ENCODE data around the gene SAXO1.
"Not testable (repeated sequence)": the region's sequence is repeated elsewhere in the genome, so short reads cannot be mapped to it uniquely, and the experiment has no call there.

SAXO1 gene

DNA sequence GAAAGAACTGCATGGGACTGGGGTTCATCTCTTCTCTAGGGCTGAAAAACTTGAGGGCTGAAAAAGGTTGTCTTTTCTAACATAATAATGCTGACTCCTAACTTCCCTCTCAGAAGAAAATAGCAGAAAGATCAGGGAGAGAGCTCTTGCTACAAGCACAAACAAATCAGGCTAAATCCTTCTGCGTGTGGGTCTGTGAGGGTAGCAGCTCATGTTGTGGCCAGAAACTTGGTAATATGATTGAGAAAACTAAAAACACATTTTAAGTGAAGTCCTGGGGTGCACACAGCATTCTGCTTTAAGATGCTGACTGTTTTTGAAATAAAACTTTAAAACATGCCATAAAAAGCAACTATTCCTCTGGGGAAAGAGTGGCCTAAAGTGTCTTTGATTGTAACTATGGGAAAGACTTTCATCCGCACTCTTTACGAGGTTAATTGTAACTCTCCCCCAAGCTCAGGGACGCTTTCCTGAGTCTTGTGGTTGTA is 56.7 kb downstream of the SAXO1 start:
- no peak overlapping the region for H3K4me3 ChIP-seq (ENCODE audit: low read depth, low read length)
- no peak for DNase-seq (ENCODE audit: low read depth)

DNA sequence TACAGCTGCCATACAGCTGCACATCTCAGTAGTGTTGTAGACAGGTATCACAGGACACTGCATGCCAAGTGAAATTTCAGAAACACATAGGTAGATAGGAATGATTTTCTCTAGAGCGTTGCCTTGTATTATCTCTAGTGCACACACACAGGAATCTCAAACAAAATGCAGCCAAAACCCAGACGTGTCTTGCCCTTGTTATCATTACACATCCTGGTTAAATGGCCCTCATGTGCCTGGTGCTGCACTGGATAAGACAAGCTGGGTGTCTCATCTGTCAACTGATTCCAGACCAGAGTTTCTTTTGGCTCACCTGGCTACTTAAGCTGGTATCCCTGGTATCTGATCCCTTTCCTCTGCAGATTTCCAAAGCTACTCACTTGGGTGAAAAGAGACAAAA is 59.7 kb downstream of the SAXO1 start:
- H3K4me3 ChIP-seq (ENCODE audit: low read depth, low read length), result no peak overlapping the region
- DNase-seq (ENCODE audit: low read depth), result no peak

DNA sequence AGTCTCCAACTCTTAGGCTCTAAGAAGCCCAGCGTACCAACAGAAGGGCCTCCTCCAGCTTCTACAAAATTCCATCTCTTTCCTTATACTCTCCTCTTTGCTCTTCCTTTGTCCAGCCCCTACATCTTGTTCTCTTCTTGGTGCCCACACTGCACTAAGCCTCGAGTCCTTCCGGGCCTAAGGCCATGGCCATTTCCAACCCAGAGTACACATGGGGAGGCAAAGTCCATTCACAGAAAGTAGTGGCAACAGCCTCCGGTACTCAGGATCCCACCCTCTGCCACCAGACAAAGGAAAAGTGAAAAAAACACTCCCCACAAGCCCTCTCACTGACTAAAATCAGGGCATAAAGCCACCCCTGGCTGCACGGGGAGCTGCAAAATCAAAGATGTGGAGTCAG is 60.3 kb downstream of the SAXO1 start:
- no peak for DNase-seq (ENCODE audit: low read depth)

DNA sequence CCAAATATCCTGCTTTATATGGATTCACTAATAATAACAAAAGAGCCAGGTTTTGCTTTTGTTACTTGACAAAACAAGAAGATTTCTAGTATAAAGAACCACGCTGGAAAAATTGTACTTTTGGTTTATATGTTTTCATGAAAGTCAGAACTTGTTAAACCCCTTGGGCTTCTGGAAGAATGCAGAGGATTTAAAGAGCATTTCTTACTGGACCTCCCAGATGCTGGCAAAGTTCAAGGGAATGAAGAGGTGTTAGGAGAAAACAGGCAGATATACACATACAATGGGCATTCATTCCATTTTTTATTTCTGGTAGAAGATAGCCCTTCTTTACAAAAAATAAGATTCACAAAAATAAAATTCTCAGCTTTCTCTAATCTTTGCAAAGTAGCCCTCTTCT is 61.1 kb downstream of the SAXO1 start:
- no peak for DNase-seq (ENCODE audit: low read depth)
- no peak overlapping the region for H3K4me3 ChIP-seq (ENCODE audit: low read depth, low read length)

More for the DNA sequence above, 60.3 kb downstream of the SAXO1 start:
- H3K4me3 ChIP-seq (ENCODE audit: low read depth, low read length), result no peak overlapping the region

DNA sequence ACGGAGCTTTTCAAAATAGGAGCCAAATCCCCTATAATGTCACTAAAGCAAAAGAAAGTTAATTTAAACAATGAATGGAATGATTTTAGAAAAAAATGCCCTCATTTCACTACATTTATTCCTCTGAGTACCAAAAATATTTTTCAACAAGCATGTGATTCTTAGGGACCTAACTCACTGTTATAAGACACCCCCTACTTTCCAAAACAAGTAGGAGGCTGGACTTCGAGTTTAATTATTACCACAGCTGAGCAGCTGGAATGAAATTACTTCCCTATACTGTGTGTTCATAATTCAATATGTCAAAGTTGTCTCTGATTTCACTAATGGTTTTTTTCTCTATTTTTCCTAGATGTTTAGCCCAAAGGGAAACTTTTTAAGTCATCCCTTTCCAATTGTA is 61.6 kb downstream of the SAXO1 start:
- DNase-seq (ENCODE audit: low read depth), result no peak
- no peak overlapping the region for H3K4me3 ChIP-seq (ENCODE audit: low read depth, low read length)

DNA sequence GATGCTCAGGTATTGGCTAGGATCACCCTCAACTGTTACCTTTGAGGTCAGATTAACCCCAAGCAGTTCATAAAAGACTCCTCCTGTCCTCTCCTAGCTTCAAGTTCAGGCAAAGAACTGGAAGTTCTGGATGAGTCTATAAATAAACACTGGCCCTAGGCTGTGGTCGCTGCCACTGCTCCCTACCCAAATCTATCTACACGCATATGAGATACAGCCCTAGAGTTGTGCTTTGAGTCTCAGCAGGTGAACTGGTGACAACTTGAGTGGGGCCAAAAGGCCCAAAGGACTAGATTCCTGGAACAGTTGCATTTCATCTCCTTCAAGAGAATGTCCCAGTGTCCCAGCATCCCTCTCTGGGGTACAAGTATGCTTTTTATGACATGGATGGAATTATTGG is 62.6 kb downstream of the SAXO1 start:
- no peak overlapping the region for H3K4me3 ChIP-seq (ENCODE audit: low read depth, low read length)
- no peak for DNase-seq (ENCODE audit: low read depth)

DNA sequence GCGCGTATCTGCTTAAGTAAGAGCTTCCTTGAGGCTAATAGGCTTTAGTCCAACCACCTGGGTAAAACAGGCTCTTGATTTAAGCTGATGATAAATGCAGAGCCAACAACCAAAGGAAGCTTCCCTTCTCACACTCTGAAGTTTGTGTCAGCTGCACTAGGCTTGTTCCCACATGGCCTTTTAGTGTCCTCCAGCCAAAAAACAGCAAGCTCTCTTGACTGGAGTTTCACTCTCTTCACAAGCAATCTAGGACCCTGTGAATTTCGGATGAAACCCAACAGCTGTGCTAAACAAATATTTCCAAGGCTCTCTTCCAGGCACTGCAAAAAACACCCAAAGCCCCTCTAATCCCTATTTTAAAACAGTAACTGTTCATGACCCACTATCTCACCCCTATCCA is 63.9 kb downstream of the SAXO1 start:
- DNase-seq (ENCODE audit: low read depth), result no peak
- H3K4me3 ChIP-seq (ENCODE audit: low read depth, low read length), result no peak overlapping the region

DNA sequence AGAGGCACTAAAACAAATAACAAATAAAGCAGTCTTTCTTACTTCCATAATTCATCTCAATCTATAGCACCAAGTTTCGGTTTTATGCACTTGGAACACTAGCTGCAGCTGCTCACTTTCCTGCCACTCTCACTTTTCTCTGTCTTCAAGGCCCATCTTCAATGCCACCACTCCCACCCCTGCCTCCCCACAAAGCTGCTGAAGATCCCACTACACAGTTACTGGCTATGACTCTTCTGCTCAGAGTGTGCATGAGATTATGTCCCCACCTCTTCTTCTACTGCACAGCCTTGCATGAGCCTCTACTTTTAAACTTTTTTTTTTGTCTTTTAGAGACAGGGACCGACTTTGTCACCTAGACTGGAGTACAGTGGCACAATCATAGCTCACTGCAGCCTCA is 77.4 kb downstream of the SAXO1 start:
- H3K4me3 ChIP-seq (ENCODE audit: low read depth, low read length), result no peak overlapping the region
- no peak for DNase-seq (ENCODE audit: low read depth)

DNA sequence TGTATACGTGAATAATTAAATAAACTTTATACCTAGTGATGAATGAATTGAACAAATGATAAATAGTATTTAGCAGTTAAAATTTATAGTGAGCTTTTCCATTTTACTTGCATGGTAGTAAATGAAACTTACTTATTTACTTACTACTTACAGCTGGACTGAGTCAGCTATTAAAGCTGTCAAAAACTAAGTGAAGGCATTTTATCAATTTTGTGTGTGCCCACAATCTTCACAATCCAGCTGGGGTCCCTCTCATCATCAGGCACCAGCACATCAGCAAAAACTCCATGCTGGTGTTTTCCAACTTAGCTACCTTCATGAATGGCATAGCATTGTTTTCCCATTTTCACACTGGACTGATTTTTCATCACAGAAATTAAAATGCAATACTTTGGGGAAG is 81.1 kb downstream of the SAXO1 start:
- DNase-seq (ENCODE audit: low read depth), result no peak
- H3K4me3 ChIP-seq (ENCODE audit: low read depth, low read length), result no peak overlapping the region

DNA sequence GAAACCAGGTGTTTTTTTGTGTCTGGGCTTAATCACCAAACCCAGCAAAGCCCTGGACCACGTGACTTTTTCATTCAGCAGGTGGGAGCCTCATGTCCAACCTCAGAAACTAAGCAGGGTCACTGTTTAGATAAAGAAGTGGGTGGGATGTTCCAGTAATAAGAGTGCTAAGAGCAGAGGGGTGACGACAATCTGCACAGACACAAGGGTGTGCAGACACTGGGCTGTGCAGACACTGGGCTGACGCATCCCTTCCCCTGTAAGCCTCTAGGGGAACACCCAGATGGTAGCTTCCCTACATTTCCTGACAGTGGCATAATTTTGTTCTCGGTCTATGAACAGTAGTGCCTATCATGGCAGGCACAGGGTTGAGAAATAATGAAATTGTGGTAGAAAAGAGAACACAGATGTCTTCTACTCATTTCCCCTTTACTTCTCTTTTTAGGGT is 85.1 kb downstream of the SAXO1 start:
- no peak for DNase-seq (ENCODE audit: low read depth)
- H3K4me3 ChIP-seq (ENCODE audit: low read depth, low read length), result no peak overlapping the region

DNA sequence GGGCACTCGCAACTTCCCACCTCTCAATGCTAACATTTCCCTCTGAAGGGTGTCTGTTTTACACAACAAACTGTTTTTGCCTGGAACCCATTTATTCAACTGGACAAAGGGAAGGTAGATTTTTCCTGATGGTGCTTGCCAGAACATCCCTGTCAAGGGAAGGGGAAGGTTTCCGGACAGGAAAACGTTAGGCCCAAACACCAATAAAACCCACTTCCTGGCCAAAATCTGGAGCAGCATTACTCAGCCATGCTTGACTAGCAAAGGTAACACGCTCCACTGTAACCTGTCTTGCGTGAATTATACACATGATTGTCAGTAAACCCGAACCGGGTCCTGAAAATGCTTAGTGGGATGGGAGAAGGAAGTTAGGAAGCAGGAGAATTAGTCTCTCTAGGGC is 90.2 kb downstream of the SAXO1 start:
- DNase-seq (ENCODE audit: low read depth), result no peak
- H3K4me3 ChIP-seq (ENCODE audit: low read depth, low read length), result no peak overlapping the region

DNA sequence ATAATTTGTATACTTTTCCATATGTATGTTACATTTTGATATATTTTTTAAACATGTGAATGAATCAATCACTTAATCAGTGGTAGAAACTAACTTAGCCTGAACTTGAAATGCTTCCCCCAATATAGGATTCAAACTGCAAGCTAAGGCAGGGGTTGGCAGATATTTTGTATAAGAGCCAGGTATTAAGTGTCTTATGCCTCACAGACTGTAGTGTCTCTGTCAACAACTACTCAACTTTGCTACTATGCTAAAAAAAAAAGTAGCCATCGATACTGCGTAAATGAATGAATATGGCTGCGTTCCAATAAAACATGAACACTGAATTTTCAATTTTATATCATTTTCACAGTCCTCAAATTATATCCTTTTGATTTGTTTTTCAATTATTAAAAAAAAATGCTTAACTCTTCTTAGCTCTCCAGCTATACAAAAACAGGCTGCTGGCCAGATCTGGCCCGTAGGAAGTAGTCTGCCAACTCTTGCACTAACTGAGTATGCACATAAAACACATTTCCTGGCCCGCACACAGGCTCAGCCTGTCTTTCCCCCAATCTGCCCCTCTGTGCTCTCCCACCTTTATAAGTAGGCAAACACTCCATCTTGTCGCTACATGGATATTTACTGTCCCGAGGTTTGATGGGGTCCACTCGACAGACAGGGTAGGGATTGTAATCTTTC is 91.8 kb downstream of the SAXO1 start:
- no peak for DNase-seq (ENCODE audit: low read depth)
- no peak overlapping the region for H3K4me3 ChIP-seq (ENCODE audit: low read depth, low read length)

DNA sequence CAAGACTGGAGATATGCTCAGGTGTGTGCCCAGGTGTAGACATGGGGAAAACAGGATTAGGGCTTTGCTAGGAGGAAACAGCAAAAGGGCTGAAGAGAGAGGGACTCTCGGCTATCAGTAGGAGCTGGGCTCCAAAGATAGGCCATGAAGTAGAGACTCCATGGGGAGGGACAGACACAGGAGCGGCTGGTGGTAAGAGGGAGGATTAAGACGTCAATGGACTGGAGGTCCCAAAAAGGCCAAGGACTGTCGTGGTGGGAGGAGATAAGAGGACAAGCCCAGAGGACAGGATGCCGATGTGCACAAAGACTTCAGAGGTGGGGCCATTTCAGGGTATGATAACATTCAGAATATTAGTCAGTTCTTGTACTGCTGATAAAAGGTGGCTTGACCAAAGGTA is 93.1 kb downstream of the SAXO1 start:
- no peak for DNase-seq (ENCODE audit: low read depth)
- no peak overlapping the region for H3K4me3 ChIP-seq (ENCODE audit: low read depth, low read length)

DNA sequence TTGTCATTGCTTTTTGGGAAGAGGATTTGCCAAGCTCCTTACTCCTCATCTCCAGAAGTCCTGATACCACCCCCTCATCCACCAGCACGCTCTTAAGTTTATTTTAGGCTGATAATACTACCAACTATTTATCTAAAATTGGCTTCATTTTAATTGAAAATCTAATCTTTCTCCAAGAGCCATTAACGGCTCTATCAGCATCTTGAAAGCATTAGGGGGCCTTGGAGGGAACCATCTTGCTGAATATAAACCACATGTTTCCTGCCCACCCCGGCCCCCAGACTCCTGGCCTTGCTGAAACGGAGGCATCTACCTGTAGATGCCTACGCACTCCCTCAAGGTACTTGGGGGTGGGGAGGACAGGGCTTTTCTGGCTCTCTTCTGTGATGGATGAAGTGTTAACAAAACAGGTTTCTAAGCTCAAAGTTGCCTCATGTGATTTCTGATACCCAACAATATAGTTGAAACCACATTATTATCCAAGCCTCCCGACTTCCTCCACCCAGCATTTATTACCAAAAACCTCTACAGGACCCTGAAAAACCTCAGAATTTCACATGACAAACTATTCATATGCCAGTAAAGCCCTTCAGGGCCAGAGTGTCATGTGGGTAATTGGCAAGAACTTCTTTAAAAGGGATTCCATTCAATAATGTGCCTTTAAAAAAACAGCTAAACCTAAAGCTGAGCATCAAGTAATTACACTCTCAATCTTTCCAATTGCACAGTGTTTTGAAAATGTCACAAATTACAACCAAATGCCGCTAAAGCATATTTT is 96.7 kb downstream of the SAXO1 start:
- no peak for DNase-seq (ENCODE audit: low read depth)
- H3K4me3 ChIP-seq (ENCODE audit: low read depth, low read length), result no peak overlapping the region

DNA sequence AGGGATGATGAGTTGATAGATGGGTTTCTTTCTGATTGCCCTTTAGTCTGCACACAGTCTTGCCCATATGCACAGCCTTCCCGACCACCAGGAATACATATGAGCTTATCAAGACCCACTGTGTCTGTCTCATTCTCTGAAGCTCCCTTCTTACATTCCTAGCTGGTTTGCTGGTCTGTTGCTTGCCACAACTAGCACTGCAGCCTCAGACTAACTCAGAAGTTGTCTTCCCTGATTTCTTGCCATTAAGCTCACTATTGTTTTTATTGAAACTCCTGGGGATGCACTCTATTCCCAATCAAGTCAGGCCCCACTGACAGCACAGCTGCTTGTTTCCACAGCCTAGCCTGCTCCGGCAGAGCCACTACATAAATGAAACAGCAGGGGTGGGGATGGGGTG is 97.5 kb downstream of the SAXO1 start:
- H3K4me3 ChIP-seq (ENCODE audit: low read depth, low read length), result no peak overlapping the region
- DNase-seq (ENCODE audit: low read depth), result no peak

DNA sequence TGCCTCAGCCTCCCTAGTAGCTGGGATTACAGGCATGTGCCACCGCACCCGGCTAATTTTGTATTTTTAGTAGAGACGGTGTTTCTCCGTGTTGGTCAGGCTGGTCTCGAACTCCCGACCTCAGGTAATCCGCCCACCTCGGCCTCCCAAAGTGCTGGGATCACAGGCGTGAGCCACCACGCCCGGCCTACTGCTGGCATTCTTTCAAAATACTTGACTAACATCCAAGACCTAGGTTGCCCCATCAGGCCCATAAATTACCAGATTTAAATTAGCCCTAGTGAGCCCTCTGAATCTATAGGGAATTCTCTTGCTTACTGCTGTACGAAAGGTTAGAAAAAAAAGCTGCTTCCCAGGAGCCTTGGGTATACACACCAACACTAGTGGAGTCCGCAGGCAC is 102.4 kb downstream of the SAXO1 start:
- not testable (repeated sequence) for DNase-seq (ENCODE audit: low read depth)

DNA sequence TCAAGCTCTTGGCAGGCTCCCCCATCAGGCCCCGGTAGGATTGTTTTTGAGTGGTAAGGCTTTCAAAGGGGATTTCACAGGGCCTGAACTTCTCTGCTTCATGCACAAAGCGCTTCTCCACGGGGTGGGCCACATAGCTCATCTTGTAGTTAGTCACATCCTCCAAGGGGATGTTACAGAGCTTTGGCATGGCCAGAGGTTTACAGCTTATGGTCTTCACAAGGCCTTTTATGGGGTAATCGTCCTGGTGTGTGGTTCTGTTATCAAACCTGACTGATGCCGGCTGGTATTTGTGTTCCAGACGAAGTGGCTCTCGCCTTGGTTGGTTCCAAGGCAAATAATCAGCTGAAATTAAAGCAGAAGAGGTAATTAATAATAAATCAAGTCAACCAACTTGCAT is 104.3 kb downstream of the SAXO1 start:
- H3K4me3 ChIP-seq (ENCODE audit: low read depth, low read length), result no peak overlapping the region
- DNase-seq (ENCODE audit: low read depth), result peak; percentile 46

More for the DNA sequence above, 102.4 kb downstream of the SAXO1 start:
- H3K4me3 ChIP-seq (ENCODE audit: low read depth, low read length), result not testable (repeated sequence)

DNA sequence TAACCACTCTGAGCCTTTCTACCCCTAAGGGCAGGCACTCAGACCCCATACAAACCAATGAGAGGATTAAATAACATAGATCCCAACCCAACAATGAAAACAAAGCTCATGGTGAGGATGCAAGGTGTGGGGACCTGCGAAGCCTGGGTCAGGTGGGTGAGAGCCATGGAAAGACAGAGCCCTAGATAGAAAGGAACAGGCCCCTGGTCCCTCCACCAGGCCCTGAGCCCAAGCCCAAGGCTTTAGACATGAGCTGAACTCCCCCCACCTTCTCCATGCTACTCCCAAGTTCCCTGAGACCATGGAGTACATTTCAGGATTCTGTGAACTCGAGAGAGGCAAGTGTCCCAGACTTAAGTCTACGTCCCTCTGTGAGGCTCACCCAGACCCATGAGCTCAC is 106.5 kb downstream of the SAXO1 start:
- H3K4me3 ChIP-seq (ENCODE audit: low read depth, low read length), result no peak overlapping the region
- DNase-seq (ENCODE audit: low read depth), result no peak

DNA sequence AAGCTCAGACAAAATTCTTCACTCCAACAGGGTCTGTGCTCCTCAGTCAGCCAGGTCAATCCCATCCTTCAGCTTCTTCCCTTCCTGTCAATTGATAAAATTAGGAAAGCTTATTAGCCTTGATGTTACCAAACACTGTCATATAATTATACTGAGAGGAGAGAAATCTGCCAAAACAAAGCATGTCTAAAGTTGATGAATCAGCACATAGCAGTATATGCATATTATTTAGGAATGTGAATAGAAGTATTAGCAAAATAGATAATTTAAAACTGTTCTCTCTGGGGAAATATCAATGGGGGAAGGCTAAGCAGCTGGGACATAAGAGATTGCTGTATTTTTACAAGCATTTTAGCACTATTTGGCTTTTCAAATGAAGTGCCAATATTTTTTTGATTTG is 107.1 kb downstream of the SAXO1 start:
- no peak for DNase-seq (ENCODE audit: low read depth)
- no peak overlapping the region for H3K4me3 ChIP-seq (ENCODE audit: low read depth, low read length)

DNA sequence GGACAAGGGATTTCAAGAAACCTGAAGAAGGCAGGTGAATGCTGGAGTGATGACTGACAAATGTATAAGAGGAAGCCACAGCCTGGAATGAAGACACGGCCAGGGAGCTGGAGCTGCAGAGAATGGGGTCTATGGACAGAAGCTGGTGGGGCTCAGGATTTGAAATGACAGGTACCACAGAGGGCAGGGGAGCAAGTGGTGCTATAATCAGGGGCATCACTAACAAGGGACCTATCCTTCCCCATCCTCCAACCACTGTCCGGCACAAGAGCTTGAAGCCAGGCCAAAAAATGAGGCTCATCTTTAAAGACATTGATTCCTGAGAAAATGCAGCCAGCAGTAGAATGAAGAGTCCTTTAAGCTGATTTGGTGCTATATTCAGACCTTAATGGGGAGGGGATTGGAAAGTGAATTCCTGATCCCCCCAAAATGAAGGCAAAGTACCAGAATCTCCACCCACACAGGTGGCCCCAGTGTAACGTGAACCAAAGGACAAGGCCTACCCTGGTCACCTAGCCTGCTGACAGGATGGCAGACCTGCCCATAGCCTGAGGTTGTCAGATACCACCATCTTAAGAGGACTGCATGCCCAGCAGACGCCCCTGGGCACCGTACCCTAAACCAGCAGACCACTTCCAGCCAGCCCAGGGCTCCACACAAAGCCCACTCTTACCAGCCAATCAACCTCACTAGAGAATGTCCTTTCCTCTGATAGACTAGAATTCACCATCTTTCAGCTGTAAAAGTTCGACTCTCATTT is 109.2 kb downstream of the SAXO1 start:
- H3K4me3 ChIP-seq (ENCODE audit: low read depth, low read length), result no peak overlapping the region
- no peak for DNase-seq (ENCODE audit: low read depth)

All from skeletal muscle cell (primary cell).